Activated naive CD4-positive, alpha-beta T cell treated with anti-CD3 and anti-CD28 coated beads, Interleukin-2, amount 50 U/mL, for 24 hours (primary cell): ENCODE data around the gene UBR3.
"Not testable (repeated sequence)": the region's sequence is repeated elsewhere in the genome, so short reads cannot be mapped to it uniquely, and the experiment has no call there.

Source experiments
- H3K27ac Mint-ChIP-seq: one replicate; pipeline ENCODE4 v1.8.0; 2021; ENCODE audit warnings: mild to moderate bottlenecking, mixed read lengths
- H3K27me3 Mint-ChIP-seq: one replicate; pipeline ENCODE4 v1.8.0; 2021; ENCODE audit warnings: mixed read lengths
- H3K36me3 Mint-ChIP-seq: one replicate; pipeline ENCODE4 v1.8.0; 2021; ENCODE audit warnings: mixed read lengths
- H3K4me1 Mint-ChIP-seq: one replicate; pipeline ENCODE4 v1.8.0; 2021; ENCODE audit warnings: mixed read lengths
- H3K4me3 Mint-ChIP-seq: one replicate; pipeline ENCODE4 v1.8.0; 2021; ENCODE audit warnings: mild to moderate bottlenecking, mixed read lengths
- H3K9me3 Mint-ChIP-seq: one replicate; pipeline ENCODE4 v1.8.0; 2021; ENCODE audit warnings: mixed read lengths

Gene UBR3

GRCh38 chr2:170092436-170093060 lies 265.3 kb downstream of the UBR3 start:
- Mint-ChIP-seq H3K27me3 (no peaks in the 10 kb centered on the region), H3K9me3 (peaks cover 24% of the 10 kb centered on the region), H3K36me3 (no peaks in the 10 kb centered on the region), H3K4me3 (no peak overlapping the region), H3K4me1 (no peaks in the 10 kb centered on the region), H3K27ac (no peak overlapping the region)

DNA sequence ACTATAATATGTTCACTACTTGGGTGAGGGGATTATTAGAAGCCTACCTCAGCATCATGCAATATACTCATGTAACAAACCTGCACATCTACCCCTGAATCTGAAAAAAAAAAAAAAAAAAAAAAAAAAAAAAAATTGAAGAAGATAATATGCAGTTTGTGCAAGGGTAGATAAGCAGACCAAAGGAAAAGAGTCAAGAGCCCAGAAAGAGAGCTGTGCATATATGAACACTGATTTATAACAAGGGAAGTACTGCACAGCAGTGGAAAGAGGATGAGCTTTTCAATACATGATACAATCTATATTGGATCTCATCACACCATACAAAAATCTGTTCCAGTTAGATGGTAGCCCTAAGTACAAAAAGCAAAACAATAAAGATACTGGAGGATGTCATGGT lies 268.1 kb downstream of the UBR3 start:
- no peak overlapping the region for H3K4me3 Mint-ChIP-seq
- peaks cover 20% of the 10 kb centered on the region for H3K9me3 Mint-ChIP-seq
- peaks cover 4% of the 10 kb centered on the region for H3K27me3 Mint-ChIP-seq
- no peaks in the 10 kb centered on the region for H3K4me1 Mint-ChIP-seq
- H3K36me3 Mint-ChIP-seq, result no peaks in the 10 kb centered on the region
- no peak overlapping the region for H3K27ac Mint-ChIP-seq

GRCh38 chr2:170098626-170099312 lies 271.5 kb downstream of the UBR3 start:
- peaks cover 7% of the 10 kb centered on the region for H3K27me3 Mint-ChIP-seq

GRCh38 chr2:170101789-170102188 lies 274.5 kb downstream of the UBR3 start:
- Mint-ChIP-seq H3K27me3 (peaks cover 7% of the 10 kb centered on the region), H3K9me3 (no peaks in the 10 kb centered on the region), H3K4me1 (no peaks in the 10 kb centered on the region), H3K27ac (no peak overlapping the region), H3K36me3 (no peaks in the 10 kb centered on the region), H3K4me3 (no peak overlapping the region)

More at GRCh38 chr2:170098626-170099312, 271.5 kb downstream of the UBR3 start:
- H3K9me3 Mint-ChIP-seq, result no peaks in the 10 kb centered on the region
- no peak overlapping the region for H3K27ac Mint-ChIP-seq
- H3K36me3 Mint-ChIP-seq, result no peaks in the 10 kb centered on the region
- no peaks in the 10 kb centered on the region for H3K4me1 Mint-ChIP-seq
- no peak overlapping the region for H3K4me3 Mint-ChIP-seq

GRCh38 chr2:170106102-170106840 lies 279.0 kb downstream of the UBR3 start:
- Mint-ChIP-seq H3K9me3 (no peaks in the 10 kb centered on the region), H3K27ac (no peak overlapping the region), H3K27me3 (peaks cover 2% of the 10 kb centered on the region), H3K36me3 (no peaks in the 10 kb centered on the region), H3K4me3 (no peak overlapping the region), H3K4me1 (no peaks in the 10 kb centered on the region)

DNA sequence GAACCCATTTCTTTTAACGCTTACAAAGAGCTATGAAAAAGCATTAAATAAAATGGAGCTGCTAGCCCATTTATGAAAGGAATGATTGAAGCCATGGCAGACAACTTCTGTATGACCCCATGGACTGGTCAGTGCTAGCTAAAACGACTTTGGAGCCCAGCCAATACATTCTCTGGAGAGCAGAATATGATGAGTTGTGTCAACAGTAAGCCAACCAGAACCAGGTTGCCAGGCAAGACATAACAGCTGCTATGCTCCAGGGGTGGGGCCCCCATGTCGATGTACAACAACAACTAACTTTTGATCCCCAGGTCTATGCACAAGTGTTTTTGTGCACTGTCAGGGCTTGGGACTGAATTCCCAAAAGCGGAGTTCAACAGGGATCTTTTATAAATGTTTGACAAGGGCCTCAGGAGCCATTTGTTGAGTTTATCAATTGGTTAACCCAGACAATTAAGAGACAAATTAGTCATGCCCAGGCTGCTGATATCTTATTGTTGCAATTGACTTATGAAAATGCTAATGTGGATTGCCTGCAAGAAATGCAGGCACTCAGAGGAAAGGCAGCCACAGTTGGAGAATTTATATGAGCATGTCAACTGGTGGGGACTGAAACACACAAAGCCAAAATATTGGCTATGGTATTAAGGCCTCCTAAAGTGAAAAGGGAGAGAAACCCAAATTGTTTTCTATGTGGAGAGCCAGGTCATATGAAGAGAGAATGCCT lies 286.1 kb downstream of the UBR3 start:
- peaks cover 5% of the 10 kb centered on the region for H3K9me3 Mint-ChIP-seq
- H3K36me3 Mint-ChIP-seq, result no peaks in the 10 kb centered on the region
- peaks cover 5% of the 10 kb centered on the region for H3K27me3 Mint-ChIP-seq
- H3K27ac Mint-ChIP-seq, result no peak overlapping the region
- no peak overlapping the region for H3K4me3 Mint-ChIP-seq
- H3K4me1 Mint-ChIP-seq, result no peaks in the 10 kb centered on the region

DNA sequence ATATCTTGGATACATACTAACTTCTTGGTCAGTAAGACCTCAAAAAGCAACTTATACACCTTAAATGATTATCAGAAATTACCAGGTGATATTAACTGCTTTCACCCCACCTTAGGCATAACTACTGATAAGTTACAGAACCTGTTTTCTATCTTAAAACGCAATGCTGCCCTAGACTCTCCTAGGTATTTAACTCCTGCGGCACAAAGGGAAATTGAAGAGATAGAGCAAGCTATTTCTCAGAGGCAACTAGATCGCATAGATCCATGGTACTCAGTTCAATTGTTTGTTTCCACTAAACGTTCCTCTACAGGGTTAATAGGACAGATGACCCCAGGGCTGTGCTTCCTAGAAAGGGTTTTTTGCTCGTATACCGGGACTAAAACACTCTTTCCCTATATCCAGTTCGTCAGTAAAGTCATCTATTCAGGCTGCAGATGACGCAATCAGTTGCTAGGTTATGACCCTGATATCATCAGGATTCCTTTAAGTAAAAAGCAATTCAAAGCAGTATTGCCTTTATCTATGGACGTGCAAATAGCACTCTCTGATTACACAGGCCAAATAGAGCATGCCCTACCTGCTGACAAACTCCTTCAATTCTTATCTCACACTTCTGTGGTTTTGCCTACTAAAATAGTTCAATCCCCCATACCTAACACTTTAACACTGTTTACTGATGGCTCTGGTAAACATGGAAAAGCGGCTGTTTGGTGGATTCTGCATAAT lies 288.4 kb downstream of the UBR3 start:
- peaks cover 5% of the 10 kb centered on the region for H3K9me3 Mint-ChIP-seq
- H3K4me1 Mint-ChIP-seq, result no peaks in the 10 kb centered on the region
- no peak overlapping the region for H3K27ac Mint-ChIP-seq
- H3K4me3 Mint-ChIP-seq, result no peak overlapping the region
- peaks cover 8% of the 10 kb centered on the region for H3K27me3 Mint-ChIP-seq
- no peaks in the 10 kb centered on the region for H3K36me3 Mint-ChIP-seq

DNA sequence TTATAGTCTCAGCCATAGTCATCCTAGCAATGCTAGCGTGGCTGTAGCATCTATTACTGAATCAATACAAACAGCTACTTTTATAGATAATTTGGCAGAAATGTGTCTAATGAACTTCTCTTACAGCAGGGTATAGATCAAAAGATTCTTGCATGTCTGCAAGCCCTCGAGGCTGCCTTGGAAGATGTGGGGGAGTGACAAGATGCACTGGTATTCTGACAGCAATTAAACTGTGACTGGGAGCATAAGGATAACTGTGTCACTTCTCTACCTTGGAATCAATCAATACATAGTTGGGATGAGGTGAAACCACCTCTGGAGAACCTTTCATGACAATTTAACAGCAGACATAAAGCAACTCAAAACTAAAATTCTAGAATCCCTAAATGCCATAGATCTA lies 291.4 kb downstream of the UBR3 start:
- Mint-ChIP-seq H3K4me1 (no peaks in the 10 kb centered on the region), H3K4me3 (no peak overlapping the region), H3K27ac (no peak overlapping the region), H3K27me3 (peaks cover 6% of the 10 kb centered on the region), H3K9me3 (no peaks in the 10 kb centered on the region), H3K36me3 (no peaks in the 10 kb centered on the region)

DNA sequence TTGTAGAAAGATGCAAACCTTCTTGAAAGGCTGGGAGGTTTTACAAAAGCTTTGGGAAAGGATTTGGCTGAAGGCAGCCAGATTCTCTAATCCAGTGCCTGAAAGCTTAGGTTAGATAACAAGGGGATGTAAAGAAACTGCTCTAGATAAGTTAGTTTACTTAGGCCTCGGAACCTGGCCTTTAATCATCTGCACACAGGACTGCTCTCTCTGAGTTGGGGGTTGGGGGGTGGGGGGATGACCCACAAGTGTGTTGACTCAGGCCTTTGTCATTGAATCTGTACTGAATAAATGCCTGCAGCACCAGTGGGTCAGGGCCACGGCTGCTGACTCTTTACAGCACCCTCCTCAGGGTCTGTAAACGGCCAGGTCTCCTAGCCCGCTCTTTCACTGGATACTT lies 292.1 kb downstream of the UBR3 start:
- not testable (repeated sequence) for H3K4me3 Mint-ChIP-seq, H3K9me3 Mint-ChIP-seq, H3K4me1 Mint-ChIP-seq, H3K36me3 Mint-ChIP-seq, H3K27ac Mint-ChIP-seq, H3K27me3 Mint-ChIP-seq

- no peaks in the 10 kb centered on the region for H3K36me3 Mint-ChIP-seq
- no peaks in the 10 kb centered on the region for H3K4me1 Mint-ChIP-seq
- no peak overlapping the region for H3K4me3 Mint-ChIP-seq
- no peaks in the 10 kb centered on the region for H3K9me3 Mint-ChIP-seq
- peaks cover 9% of the 10 kb centered on the region for H3K27me3 Mint-ChIP-seq
- no peak overlapping the region for H3K27ac Mint-ChIP-seq
Observed at GRCh38 chr2:170121689-170122088, 294.4 kb downstream of the UBR3 start.

GRCh38 chr2:170122883-170123547 lies 295.8 kb downstream of the UBR3 start:
- no peaks in the 10 kb centered on the region for H3K4me1 Mint-ChIP-seq
- no peaks in the 10 kb centered on the region for H3K9me3 Mint-ChIP-seq
- H3K27me3 Mint-ChIP-seq, result peaks cover 9% of the 10 kb centered on the region
- no peak overlapping the region for H3K4me3 Mint-ChIP-seq
- no peak overlapping the region for H3K27ac Mint-ChIP-seq
- H3K36me3 Mint-ChIP-seq, result no peaks in the 10 kb centered on the region

- no peaks in the 10 kb centered on the region for H3K36me3 Mint-ChIP-seq
- peaks cover 11% of the 10 kb centered on the region for H3K27me3 Mint-ChIP-seq
- peaks cover under 1% of the 10 kb centered on the region for H3K9me3 Mint-ChIP-seq
- no peaks in the 10 kb centered on the region for H3K4me1 Mint-ChIP-seq
- H3K27ac Mint-ChIP-seq, result no peak overlapping the region
- H3K4me3 Mint-ChIP-seq, result no peak overlapping the region
Observed at GRCh38 chr2:170123593-170123992, 296.3 kb downstream of the UBR3 start.

DNA sequence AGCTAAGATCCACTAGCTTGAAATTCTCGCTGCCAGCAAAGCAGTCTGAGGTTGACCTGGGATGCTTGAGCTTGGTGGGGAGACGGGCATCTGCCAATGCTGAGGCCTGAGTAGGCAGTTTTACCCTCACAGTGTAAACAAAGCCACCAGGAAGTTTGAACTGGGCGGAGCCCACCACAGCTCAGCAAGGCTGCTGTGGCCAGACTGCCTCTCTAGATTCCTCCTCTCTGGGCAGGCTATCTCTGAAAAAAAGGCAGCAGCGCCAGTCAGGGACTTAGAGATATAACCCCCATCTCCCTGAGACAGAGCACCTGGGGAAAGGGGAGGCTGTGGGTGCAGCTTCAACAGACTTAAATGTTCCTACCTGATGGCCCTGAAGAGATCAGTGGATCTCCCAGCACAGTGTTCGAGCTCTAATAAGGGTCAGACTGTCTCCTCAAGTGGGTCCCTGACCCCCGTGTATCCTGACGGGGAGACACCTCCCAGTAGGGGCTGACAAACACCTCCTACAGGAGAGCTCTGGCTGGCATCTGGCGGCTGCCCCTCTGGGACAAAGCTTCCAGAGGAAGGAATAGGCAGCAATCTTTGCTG lies 299.0 kb downstream of the UBR3 start:
- H3K4me3 Mint-ChIP-seq, H3K4me1 Mint-ChIP-seq, H3K36me3 Mint-ChIP-seq, H3K27ac Mint-ChIP-seq: not testable (repeated sequence)
- peaks cover 12% of the 10 kb centered on the region for H3K27me3 Mint-ChIP-seq
- peaks cover 13% of the 10 kb centered on the region for H3K9me3 Mint-ChIP-seq
